ENCODE measurements around the gene COL23A1.

GRCh38 chr5:178223828-178224335 lies 366.3 kb downstream of the COL23A1 start:
- no peak for TF ChIP-seq CTCF (optimal IDR thresholded peaks at IDR 0.05 in 1 of 3, IDR thresholded peaks at IDR 0.05 in 1 of 3, conservative IDR thresholded peaks at IDR 0.05 in 1 of 3; ENCODE audit: extremely low read depth in 1 of 3, insufficient read depth in 2 of 3, low read length in 3 of 3)
- TF ChIP-seq EZH2 (IDR thresholded peaks at IDR 0.05; ENCODE audit: low read length): no peak
